NCI-H748 treated with DMSO at 0.1 percent for 48 hours (cell line): Measurements from ENCODE around the gene SMPD3.

Experiments used
- DNase-seq: peaks from one replicate; lab custom pipeline; 2025; lab: John Stamatoyannopoulos, UW

The SMPD3 gene

DNA sequence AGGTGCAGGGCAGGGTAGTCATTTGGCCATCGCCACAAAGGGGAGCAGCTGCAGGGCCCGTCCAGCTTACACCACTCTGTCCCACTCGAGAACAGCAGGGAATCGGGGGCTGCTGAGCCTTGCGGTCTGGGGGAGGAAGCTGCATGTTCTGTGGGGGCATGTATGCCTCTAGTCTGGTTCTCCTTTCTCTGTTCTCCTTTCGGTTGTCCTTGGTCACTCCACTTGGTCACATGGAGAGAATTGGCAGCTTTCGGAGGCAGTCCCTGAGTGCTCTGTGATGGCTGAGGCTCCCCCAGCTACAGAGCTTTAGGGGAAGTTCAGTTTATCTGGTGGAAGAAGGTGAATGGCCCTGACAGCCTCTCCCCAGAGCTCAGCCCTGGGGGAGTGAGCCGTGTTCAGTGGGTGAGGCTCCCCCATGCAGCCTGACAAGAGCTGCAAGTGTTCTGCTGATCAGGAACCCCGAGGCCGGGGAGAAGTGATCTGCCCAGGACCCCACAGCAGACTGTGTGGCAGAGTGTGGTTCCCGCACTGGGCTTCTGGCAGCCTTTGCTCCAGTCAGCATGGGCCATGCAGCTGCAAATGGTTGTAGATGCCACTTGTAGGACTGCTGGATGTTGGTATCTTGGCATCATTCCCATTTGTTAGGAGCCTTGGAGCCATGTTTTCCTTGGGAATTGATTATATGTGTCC lies 22.3 kb upstream of the SMPD3 start:
- DNase-seq, result no peak

DNA sequence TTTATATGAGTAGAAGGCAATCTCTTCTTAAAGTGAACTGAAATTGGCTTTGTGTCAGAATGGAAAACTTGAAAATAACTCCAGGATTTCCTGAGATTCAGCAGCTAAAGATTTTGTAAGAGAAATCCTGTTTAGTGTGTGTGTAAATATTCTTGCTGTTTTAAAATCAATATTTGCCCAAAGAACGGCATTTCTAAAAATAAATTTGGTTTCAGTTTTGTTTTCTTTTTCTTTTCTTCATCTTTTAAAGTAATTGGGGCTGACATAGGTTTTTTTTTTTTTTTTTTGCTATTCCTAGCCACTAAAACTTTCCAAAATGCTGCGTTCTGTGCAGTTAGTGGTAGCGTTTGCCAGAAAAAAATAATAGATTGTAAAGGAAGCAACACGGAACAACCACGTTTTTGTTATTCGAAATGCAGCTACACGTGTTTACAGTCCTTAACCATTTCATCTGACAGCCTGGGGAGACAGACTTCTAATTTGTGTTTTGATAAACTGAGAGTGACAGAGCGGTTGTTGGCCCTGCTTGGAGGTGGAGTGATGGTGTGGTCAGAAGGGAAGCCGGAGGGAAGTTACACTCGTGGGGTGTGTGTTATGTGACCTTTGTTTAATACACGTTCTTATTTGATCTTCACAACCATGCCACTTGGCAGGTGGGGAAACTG lies 21.6 kb upstream of the SMPD3 start:
- no peak for DNase-seq

DNA sequence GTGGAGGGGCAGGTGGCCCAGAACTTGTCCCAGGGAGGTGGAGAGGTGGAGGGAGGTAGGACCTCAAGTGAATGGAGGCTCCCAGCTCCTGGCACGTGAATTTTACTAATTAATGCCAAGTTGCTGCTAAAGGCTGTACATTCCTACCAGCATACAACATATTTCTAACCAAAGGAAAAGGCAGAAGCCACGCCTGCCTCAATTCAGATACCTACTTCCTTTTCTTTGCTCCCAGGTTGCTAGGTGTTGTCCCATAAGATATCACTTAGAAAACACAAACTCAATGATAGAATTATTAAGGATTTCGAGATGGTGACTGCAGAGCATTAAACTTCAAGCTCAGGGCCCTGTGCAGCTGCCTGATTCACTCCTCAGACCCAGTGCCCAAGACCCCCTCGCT lies 20.5 kb upstream of the SMPD3 start:
- no peak for DNase-seq

DNA sequence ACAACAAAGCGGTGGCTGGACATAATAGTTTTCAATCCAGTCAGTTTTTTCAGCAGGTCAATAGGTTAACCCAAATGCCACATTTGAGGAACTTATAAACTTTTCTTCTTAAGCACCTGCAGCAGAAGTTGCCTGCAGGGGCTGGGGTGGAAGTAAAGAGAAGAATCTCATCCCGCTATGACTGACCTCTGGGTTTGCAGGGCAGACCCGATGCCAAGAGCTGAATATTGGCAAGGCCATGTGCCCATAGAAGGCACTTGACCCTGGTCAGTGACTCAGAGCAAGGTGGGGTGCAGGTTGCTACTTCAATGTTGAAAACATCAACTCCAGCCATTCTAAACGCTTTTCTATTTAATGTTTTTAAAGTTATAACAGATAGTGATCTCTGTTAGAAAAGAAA lies 17.9 kb upstream of the SMPD3 start:
- no peak for DNase-seq

DNA sequence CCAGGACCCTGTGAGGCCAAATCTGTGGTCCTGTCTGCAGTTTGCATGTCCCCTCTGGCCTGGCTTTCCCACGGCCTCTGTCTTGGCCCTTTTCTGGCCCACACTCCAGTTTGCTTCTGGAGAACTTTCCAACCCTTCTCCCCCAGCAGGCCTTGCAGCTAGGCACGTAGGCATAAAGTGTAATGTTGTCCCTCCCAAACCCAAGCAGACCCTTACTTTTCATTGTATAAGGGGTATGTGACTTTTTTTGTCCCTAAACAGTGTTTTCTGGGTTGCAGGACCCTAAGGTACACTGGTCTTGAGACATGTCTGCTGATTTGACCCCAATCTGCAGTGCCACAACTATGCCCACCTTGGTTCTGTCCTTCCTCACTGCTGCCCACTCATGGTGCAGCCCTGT lies 15.6 kb upstream of the SMPD3 start:
- no peak for DNase-seq

DNA sequence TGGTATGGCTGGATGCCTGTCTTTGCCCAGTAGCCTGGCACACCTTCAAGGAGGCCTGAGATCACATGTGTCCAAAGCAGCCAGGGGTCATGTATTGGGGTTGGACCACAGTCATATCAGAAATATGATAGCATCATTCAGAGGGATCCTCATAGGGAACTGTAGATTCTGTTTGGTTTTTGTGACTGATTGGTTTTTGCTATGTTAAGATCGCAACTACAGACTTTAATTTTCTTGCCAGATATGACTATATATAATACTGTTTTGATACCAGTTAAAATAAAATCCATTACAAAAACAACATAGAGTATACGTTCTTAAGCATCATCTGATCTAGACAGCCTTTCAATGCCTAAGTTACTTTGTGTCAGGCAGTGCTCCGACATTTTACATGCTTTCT lies 11.8 kb upstream of the SMPD3 start:
- DNase-seq, result no peak

DNA sequence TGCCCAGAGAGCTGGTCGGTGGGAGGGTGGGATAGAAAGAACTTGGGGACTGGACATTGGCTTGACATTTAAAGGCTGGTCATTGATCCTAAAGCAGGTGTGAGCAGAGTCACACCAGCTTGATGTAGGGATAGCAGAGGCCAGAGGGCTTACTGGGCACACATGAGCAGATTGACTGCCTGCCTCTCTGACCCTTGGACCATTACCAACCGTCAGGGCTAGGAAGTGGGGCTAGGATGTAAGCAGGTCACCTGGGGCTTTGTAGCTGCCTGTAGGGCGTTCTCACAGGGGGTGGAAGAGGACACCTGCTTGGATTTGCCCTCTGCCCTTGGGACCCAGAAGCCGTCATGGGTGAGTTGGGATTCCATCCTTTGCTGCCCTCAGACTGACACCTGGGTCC lies 11.1 kb upstream of the SMPD3 start:
- no peak for DNase-seq

DNA sequence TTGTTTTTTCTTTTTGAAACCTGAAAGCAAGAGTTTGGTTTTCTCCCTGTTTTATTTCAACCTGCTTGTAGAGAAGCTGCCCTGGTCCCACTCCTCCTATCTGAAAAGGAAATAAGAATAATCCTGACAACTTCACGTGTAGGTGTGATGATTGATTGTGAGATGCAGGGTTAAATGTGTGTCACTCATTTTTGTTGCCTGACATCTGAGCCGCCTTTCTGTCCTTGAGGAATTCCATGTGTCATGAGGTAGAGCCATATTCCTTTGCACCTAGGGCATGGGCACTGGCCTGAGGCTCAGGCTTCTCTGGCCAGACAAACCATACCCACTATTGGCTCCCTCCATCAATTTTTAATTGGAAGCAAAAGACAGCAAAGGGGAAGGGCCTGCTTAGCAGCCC lies 10.2 kb upstream of the SMPD3 start:
- DNase-seq, result no peak

DNA sequence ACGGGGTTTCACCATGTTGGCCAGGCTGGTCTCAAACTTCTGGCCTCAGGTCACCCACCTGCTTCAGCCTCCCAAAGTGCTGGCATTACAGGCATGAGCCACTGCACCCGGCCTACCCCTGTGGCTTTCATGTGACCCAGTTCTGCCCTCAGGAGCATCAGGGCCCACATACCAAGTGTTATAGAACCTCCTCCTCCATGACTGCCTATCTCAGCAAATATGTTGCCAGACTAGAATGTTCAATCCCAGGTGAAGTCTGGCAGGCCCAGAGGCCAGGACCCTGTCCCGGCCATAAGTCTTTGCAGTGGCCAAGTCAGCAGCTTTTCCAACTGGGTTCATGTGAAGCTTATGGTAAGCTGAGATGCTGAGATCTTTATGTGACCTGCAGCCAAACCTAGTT lies 9.8 kb upstream of the SMPD3 start:
- DNase-seq, result no peak

DNA sequence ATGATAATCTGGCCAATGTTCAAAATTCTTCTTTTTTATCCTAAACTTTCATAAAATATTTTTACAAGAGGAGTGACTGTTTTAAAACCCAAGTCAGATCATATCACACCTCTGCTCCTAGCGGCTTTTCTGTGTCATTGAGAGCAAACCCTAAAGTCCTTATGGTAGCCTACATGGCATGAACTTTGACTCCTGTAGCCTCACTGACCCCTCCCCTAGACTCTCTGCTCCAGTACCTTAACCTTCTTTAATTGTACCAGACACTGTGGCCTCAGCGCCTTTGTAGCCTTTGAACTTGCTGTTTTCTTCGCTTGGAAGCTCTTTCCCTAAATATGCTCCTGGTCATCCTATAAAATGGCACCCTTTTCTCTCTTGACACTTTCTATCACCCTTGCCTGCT lies 7.3 kb upstream of the SMPD3 start:
- DNase-seq, result no peak

DNA sequence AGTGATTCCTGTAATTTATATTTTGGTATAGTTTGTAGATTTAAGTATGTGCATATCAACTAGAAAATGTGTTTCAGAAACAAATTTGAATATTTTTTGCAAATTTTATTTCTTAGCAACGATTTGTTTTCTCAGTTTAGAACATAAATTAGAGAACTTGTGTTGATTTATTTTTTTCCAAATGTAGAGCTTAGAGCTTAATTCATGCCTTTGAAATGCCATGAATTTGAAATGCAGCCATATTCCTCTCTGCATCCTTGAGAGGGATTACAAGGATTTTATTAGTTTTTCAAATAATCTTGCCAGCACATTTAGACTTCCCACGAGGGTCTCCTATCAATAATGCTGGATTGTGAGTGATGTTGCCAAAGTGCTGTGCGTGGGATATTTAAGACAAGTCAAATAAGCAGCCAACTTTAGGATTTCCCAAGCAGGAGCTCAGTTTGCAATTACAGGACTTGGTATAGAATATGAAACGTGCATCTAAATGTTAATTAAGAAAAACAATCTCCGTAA lies 6.7 kb upstream of the SMPD3 start:
- DNase-seq, result no peak

DNA sequence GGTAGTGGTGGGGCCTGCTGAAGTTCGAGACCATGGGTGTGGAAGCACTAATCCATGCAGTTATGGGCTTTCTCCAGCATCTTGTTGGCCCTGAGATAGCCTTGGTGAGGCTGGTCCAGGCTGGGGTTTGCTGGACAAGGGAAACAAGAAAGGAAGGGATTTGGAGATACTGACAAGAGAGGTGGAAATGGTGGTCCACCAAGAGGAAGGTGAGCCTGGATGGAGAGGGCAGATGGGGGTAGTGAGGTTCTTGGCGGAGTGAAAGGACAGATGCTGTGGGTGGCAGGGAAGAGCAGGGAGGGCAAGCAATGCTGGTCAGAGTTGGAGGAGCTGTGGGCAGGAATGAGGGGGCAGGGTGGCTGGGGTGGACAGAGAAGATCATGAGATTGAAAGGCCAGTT lies 5.5 kb upstream of the SMPD3 start:
- no peak for DNase-seq

DNA sequence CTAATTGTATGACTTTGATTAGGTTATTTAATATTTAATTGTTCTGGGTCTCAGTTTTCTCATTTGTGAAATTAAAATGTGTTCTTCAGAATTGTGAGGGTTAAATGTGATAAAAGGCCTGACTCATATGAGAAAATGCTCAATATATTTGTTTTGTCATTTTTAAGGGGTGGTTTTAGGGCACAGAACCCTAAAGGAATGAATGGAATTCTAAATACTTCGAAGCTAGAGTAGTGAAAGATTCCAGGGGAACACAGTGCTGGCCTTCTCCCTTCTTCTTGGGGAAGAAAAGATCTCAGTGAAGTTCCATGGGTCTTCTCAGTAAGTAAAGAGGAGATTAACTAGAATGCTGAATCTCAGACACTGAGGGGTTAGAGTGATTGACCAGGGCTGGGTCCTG lies 3.9 kb upstream of the SMPD3 start:
- DNase-seq, result no peak

DNA sequence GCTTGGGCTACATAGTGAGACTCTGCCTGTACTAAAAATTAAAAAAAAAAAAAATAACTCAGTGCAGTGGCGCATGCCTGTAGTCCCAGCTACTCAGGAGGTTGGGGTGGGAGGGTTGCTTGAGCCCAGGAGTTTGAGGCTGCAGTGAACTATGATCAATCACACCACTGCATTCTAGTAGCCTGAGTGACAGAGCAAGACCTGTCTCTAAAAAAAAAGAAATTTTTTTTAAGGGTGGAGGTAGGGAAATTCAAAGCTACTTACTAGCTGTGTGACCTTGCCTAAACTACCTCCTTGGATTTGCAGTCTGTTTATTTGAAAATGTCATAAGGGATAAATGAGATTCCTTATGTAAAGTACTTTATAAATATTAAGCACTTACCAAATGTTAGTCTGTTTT lies 3.4 kb upstream of the SMPD3 start:
- DNase-seq, result no peak

DNA sequence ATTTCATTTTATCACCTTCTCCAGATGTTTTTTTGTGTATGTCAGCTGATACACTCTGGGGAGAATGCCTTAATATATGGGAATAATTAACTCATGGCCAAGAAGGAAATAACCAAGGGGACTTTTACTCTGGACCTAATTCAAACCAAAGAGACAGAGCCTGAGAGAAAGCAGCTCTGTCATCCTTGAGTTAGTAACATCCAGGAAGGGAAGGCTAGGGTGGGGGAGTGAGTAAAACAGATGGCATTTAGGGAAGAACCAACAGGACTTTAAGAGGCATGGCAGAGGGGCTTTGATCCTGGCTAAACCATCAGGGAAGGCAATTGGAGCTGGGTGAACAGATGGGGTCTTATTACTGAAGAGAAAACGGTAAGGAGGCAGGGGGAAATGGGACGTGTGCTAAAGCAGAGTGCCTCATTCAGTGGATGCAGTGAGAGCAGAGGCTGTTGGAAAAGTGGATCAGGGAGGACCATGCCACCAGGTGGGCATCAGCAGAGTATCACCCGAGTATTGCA lies 2.5 kb upstream of the SMPD3 start:
- DNase-seq, result no peak

DNA sequence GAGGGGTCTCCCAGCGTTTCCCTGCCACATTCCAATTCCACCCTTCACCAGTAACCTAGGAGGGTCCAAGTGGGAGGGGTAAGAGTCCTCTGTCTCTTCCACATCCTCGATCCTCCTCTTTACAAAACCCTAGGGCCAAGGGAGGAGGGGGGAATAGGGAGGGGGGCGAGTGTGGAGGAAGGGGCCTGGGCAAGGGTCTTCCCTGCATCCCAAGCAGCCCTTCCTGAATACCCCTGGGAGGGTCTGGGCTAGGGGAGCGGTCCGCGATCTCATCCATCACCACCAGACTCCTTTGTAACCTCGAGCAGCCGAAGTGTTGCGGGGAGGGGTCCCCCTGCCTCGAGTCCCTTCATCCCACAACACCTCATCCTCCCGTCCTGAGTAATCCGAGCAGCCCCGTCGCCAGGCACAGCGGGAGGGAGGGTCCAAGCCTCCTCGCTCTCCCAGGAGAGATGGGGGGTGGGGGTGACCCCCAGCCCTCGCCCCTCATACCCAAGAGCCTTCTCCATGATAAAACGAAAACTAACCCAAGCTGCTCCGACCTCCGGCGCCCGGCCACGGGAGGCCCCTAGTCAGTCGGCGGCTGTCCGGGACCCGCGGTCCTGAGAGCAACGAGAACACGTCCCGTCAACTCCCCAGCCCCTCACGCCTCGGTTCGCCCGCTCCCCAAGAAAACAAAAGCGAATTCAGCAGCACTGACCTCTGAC lies 502 bp downstream of the SMPD3 start:
- no peak for DNase-seq

DNA sequence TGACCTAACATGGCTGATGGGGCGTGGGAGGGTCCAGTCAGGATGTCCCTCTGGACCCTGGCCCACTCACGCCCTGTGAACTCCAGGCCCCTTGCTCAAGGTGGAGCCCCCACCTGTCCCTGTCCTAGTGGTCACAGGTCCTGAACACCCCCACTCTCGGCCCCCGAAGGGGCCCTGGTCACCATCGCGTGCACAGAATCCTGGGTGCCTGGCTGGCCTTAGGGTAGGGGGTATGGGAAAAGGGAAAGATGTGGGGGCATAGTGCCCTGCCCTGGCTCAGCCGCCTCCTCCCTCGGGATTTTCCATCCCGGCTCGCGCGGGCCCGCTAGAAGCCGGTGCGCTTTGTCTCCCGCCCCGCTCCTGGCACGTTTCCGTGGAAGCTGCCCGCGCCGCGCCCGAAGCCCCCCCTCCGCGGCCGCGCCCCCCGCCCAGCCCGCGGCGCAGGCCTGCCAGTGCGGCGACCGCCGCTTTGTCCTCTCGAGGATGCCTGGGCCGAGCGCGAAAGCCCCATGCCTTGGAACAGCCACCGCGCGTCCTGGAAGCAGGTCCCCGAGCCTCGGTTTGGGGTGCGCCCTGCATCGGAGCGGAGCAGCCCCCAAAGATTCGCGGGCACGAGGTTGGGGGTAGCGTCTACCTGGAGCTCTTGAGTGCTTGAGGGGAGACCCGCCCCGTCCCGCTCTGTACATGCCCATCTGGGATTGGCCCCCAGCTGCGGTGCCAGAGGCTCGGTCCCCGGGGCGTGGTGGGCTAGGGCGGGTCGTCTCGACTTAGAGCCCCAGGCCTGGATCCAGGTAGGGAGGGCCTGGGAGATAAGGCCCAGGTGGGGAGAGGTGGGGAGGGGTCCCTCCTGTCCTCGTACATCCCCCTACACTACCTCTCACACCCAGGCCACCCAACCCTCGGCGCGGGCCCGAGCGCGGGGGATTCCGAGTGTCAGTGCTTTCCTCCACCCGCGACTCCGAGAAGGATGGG lies 1.3 kb downstream of the SMPD3 start:
- DNase-seq, result no peak

DNA sequence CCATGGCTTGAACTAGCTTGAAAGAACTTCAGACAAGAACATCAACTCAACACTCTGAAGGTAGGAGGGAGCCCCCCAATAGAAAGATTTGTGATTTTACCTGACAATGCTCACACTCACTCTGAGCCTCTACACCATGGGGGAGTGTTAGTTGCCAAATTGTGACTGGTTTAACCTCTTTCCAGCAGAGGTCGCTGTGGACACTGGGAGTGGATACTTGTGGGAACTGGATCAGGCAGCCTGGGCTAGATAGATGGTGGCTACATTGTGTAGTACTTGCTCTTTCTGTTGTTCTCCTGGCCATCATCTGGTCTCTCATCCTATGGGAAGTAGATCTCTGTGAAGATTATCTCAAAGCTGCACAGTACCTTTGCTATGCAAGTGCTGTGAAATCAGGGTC lies 2.9 kb downstream of the SMPD3 start:
- peak; percentile 57 for DNase-seq

DNA sequence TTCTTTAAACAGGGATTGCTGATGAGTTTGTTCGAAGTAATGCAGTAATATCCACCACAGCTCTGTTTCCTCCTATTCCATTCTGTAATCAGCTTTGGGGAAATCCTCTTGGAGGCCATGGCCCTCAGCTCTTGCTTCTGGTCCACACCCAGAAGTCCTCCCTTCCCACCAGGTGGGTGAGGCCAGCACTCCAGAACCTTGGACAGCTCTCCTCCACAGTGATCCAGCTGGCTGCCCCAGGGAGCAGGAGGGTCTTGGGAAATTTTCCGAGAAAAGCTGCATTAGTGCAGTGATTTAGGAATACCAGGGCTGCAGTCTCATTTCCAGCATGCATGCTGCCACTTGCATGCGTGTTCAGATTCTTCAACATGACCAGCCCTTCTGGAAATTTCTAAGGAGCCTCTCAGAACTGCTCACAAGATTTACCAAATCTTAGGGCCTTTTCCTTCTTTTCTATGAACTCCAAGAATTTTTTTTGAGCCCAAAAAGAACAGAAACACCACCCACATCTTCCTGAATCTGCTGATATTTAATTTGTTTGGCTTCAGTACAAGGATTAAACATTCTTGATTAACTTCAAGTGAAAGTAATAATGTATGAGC lies 4.2 kb downstream of the SMPD3 start:
- DNase-seq, result no peak

DNA sequence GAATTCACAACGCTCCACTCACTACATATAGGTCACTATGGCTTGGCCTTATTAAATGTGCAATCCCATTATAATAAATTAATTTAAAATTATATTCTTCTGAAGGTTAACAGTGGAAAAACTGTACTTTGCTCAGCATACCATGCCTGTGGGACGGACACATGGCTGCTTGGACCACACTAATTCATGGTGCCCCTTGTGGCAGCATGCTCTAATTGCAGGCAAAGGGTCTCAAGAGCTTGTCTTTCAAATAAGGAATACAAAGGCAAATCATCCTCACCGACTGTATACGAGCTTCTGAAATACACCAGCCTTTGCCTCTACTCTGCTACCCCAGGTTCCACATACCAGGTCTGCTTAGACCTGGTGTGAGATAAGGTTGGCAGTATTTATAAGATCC lies 11.7 kb downstream of the SMPD3 start:
- DNase-seq, result no peak

DNA sequence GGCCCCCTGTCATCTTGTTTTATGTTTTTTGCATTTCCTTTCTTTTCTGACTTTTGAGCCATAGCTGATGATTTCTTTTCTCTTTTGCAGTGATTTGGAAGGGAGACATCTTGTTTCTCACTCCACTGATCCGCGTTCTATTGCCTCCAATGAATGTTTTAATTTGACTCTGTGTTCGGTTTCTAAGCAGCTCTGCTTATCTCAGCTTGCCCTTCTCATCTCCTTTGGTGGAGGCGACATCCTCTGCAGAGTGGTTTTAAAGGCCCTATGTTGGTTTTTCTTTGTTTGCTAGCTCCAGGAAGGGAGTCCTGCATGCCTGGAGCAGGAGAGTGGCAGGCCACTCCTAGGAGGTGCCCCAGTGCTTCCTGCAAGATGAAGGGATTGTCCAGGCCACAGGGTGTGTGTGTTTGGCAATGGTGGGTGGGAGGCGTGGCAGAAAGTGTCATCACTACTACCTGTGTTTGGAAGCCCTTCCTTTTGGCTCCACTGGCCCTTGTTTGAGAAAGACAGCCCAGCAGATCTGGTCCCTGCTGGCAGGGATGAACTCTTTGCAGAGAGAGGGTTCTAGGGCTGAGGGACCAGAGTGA lies 13.6 kb downstream of the SMPD3 start:
- no peak for DNase-seq
